ENCODE measurements around the gene MLLT6.
A peak's percentile ranks its signal among the peaks of the same experiment; 100 is the strongest.
"Not testable (repeated sequence)": the region's sequence is repeated elsewhere in the genome, so short reads cannot be mapped to it uniquely, and the experiment has no call there.

Gene MLLT6

GRCh38 chr17:38719943-38720641 is 15.0 kb downstream of the MLLT6 start:
- H3K27ac Mint-ChIP-seq, result no peak overlapping the region
- peak overlapping the region; percentile 76 for H3K4me3 Mint-ChIP-seq
- H3K4me1 Mint-ChIP-seq, result peaks cover 43% of the 10 kb centered on the region
- H3K27me3 Mint-ChIP-seq (ENCODE audit: low read depth, poor library complexity), result peaks cover 3% of the 10 kb centered on the region
- no peaks in the 10 kb centered on the region for H3K9me3 Mint-ChIP-seq
- peaks cover 32% of the 10 kb centered on the region for H3K36me3 Mint-ChIP-seq (ENCODE audit: low read depth)
- TF ChIP-seq CTCF (IDR thresholded peaks at IDR 0.05), result no peak
- DNase-seq, result peak; percentile 59

GRCh38 chr17:38720941-38721340 is 15.9 kb downstream of the MLLT6 start:
- peaks cover 25% of the 10 kb centered on the region for H3K36me3 Mint-ChIP-seq (ENCODE audit: low read depth)
- no peak for DNase-seq
- H3K27me3 Mint-ChIP-seq (ENCODE audit: low read depth, poor library complexity), result peaks cover 3% of the 10 kb centered on the region
- no peak overlapping the region for H3K4me3 Mint-ChIP-seq
- no peaks in the 10 kb centered on the region for H3K9me3 Mint-ChIP-seq
- H3K4me1 Mint-ChIP-seq, result peaks cover 46% of the 10 kb centered on the region
- no peak overlapping the region for H3K27ac Mint-ChIP-seq
- no peak for TF ChIP-seq CTCF (IDR thresholded peaks at IDR 0.05)

DNA sequence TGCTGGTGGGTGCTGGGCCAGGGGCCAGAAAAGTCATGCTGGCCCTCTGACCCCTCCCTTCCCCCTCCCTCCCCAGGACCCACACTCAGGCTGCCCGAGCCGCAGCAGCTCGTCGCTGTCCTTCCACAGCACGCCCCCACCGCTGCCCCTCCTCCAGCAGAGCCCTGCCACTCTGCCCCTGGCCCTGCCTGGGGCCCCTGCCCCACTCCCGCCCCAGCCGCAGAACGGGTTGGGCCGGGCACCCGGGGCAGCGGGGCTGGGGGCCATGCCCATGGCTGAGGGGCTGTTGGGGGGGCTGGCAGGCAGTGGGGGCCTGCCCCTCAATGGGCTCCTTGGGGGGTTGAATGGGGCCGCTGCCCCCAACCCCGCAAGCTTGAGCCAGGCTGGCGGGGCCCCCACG is 16.7 kb downstream of the MLLT6 start:
- no peak for DNase-seq
- Mint-ChIP-seq H3K4me3 (no peak overlapping the region), H3K36me3 (ENCODE audit: low read depth) (peaks cover 21% of the 10 kb centered on the region), H3K9me3 (no peaks in the 10 kb centered on the region), H3K4me1 (peaks cover 50% of the 10 kb centered on the region), H3K27ac (no peak overlapping the region), H3K27me3 (ENCODE audit: low read depth, poor library complexity) (peaks cover 3% of the 10 kb centered on the region)
- TF ChIP-seq CTCF (IDR thresholded peaks at IDR 0.05), result no peak

DNA sequence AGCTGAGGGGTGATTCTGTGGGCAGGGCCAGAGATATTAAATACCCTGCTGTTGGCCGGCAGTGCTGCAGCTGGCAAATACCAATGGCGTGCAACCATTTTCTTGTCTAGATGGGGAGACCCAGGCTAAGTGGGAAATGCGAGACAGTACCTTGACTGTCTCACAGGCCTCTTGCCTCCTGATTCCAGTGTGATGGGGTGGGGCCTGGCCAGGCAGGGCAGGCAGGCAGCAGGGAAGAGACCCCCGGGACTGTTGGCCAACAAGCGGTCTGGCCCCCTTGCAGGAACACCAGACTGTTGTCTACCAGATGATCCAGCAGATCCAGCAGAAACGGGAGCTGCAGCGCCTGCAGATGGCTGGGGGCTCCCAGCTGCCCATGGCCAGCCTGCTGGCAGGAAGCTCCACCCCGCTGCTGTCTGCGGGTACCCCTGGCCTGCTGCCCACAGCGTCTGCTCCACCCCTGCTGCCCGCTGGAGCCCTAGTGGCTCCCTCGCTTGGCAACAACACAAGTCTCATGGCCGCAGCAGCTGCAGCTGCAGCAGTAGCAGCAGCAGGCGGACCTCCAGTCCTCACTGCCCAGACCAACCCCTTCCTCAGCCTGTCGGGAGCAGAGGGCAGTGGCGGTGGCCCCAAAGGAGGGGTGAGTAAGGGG is 19.4 kb downstream of the MLLT6 start:
- Mint-ChIP-seq H3K36me3 (ENCODE audit: low read depth) (peaks cover 14% of the 10 kb centered on the region), H3K9me3 (no peaks in the 10 kb centered on the region), H3K27ac (no peak overlapping the region), H3K4me1 (peaks cover 48% of the 10 kb centered on the region), H3K4me3 (no peak overlapping the region), H3K27me3 (ENCODE audit: low read depth, poor library complexity) (peaks cover 2% of the 10 kb centered on the region)
- no peak for DNase-seq
- TF ChIP-seq CTCF (IDR thresholded peaks at IDR 0.05), result no peak

- H3K27ac Mint-ChIP-seq, result no peak overlapping the region
- H3K9me3 Mint-ChIP-seq, result no peaks in the 10 kb centered on the region
- H3K4me1 Mint-ChIP-seq, result peaks cover 47% of the 10 kb centered on the region
- DNase-seq, result no peak
- H3K36me3 Mint-ChIP-seq (ENCODE audit: low read depth), result peaks cover 14% of the 10 kb centered on the region
- no peak overlapping the region for H3K4me3 Mint-ChIP-seq
- no peak for TF ChIP-seq CTCF (IDR thresholded peaks at IDR 0.05)
- H3K27me3 Mint-ChIP-seq (ENCODE audit: low read depth, poor library complexity), result peaks cover 2% of the 10 kb centered on the region
Measured at GRCh38 chr17:38725066-38725465, 20.0 kb downstream of the MLLT6 start.

DNA sequence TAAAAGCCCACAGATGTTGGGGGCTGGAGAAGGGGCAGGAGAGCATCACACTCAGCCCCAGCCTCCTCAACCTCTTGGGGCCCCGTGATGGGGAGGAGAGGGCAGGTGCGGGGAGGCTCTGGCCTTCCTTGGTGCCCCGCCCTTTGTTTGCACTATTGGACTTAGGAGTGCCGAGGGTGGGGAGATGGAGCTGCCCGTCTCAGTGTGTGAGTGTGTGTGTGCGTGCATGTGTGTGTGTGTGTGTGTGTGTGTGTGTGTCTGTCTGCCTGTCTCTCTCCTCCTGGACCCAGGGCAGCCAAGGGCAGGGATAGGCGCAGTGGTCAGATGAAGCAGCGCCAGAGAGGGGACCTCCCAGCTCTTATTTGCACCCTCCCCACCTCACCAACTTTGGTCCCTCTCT is 21.1 kb downstream of the MLLT6 start:
- not testable (repeated sequence) for H3K4me3 Mint-ChIP-seq; H3K27me3 Mint-ChIP-seq (ENCODE audit: low read depth, poor library complexity); H3K36me3 Mint-ChIP-seq (ENCODE audit: low read depth); H3K9me3 Mint-ChIP-seq; H3K27ac Mint-ChIP-seq; DNase-seq
- H3K4me1 Mint-ChIP-seq, result peaks cover 43% of the 10 kb centered on the region
